Prostate gland (tissue), 2 donors: Measurements from ENCODE around the gene NEMP1.

Experiments used
- POLR2A ChIP-seq: fragments of 450-650 bp; IDR thresholded peaks from one replicate; pipeline ENCODE4 v1.6.1; 2016; ENCODE audit warnings: antibody characterized with exemption, mild to moderate bottlenecking
- POLR2AphosphoS5 ChIP-seq: sonication (generic); formaldehyde crosslinking; IDR thresholded peaks from one replicate; pipeline ENCODE4 v1.6.1; 2017; ENCODE audit warnings: antibody characterized with exemption
- TF ChIP-seq, protein P1 (sequence below), 4 experiments: fragments of 200-600 bp in 2 of 4; fragments of 450-650 bp in 2 of 4; sonication (generic) in 2 of 4; IDR thresholded peaks; 1 replicate in 3 of 4; 2 replicates in 1 of 4; pipeline ENCODE4 v1.5.1; 2016 to 2019; ENCODE audit warnings: antibody characterized with exemption in 4 of 4, mild to moderate bottlenecking in 2 of 4, moderate library complexity in 2 of 4

- TF ChIP-seq POLR2A = no peak
- TF ChIP-seq, protein P1, sequence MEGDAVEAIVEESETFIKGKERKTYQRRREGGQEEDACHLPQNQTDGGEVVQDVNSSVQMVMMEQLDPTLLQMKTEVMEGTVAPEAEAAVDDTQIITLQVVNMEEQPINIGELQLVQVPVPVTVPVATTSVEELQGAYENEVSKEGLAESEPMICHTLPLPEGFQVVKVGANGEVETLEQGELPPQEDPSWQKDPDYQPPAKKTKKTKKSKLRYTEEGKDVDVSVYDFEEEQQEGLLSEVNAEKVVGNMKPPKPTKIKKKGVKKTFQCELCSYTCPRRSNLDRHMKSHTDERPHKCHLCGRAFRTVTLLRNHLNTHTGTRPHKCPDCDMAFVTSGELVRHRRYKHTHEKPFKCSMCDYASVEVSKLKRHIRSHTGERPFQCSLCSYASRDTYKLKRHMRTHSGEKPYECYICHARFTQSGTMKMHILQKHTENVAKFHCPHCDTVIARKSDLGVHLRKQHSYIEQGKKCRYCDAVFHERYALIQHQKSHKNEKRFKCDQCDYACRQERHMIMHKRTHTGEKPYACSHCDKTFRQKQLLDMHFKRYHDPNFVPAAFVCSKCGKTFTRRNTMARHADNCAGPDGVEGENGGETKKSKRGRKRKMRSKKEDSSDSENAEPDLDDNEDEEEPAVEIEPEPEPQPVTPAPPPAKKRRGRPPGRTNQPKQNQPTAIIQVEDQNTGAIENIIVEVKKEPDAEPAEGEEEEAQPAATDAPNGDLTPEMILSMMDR (IDR thresholded peaks at IDR 0.05) = no peak
- TF ChIP-seq POLR2AphosphoS5 = no peak
Observed at GRCh38 chr12:57066245-57066644, 12.3 kb downstream of the NEMP1 start.
